IPS-18c (cell line): ENCODE data around the gene MAPK13.

Source experiments
- H3K4me3 ChIP-seq: 2 replicates; pipeline ENCODE4 v1.7.0; 2013; ENCODE audit warnings: low read depth, mild to moderate bottlenecking, low read length, moderate library complexity; ENCODE audit not compliant: insufficient read depth
- H3K9me3 ChIP-seq: one replicate; pipeline ENCODE4 v1.6.1; 2013; ENCODE audit warnings: mild to moderate bottlenecking, low read length, moderate library complexity; ENCODE audit not compliant: control insufficient read depth, insufficient read depth

Gene MAPK13

GRCh38 chr6:36133912-36134311 is 3.6 kb downstream of the MAPK13 start:
- Histone ChIP-seq H3K9me3 (no peaks in the 10 kb centered on the region), H3K4me3 (no peak overlapping the region)

GRCh38 chr6:36135053-36135731 is 4.9 kb downstream of the MAPK13 start:
- H3K4me3 ChIP-seq: no peak overlapping the region

GRCh38 chr6:36136034-36136433 is 5.7 kb downstream of the MAPK13 start:
- H3K4me3 ChIP-seq: no peak overlapping the region
- H3K9me3 ChIP-seq: no peaks in the 10 kb centered on the region

More at GRCh38 chr6:36135053-36135731, 4.9 kb downstream of the MAPK13 start:
- H3K9me3 ChIP-seq: no peaks in the 10 kb centered on the region

- Histone ChIP-seq H3K9me3 (no peaks in the 10 kb centered on the region), H3K4me3 (no peak overlapping the region)
Measured at GRCh38 chr6:36136551-36136950, 6.2 kb downstream of the MAPK13 start.

GRCh38 chr6:36138667-36139066 is 8.4 kb downstream of the MAPK13 start:
- Histone ChIP-seq H3K9me3 (no peaks in the 10 kb centered on the region), H3K4me3 (no peak overlapping the region)

- no peak overlapping the region for H3K4me3 ChIP-seq
- no peaks in the 10 kb centered on the region for H3K9me3 ChIP-seq
Measured at GRCh38 chr6:36139431-36139830, 9.1 kb downstream of the MAPK13 start.

- no peaks in the 10 kb centered on the region for H3K9me3 ChIP-seq
- H3K4me3 ChIP-seq: no peak overlapping the region
Measured at GRCh38 chr6:36139991-36140710, 9.8 kb downstream of the MAPK13 start.

- H3K9me3 ChIP-seq: no peaks in the 10 kb centered on the region
- H3K4me3 ChIP-seq: no peak overlapping the region
Measured at GRCh38 chr6:36141091-36141490, 10.8 kb downstream of the MAPK13 start.

- Histone ChIP-seq H3K4me3 (no peak overlapping the region), H3K9me3 (no peaks in the 10 kb centered on the region)
Measured at GRCh38 chr6:36141961-36142360, 11.6 kb downstream of the MAPK13 start.

- H3K4me3 ChIP-seq: no peak overlapping the region
- no peaks in the 10 kb centered on the region for H3K9me3 ChIP-seq
Measured at GRCh38 chr6:36142971-36143838, 12.9 kb downstream of the MAPK13 start.

GRCh38 chr6:36145495-36145894 is 15.2 kb downstream of the MAPK13 start:
- H3K9me3 ChIP-seq: no peaks in the 10 kb centered on the region
- H3K4me3 ChIP-seq: no peak overlapping the region

- H3K4me3 ChIP-seq: no peak overlapping the region
- H3K9me3 ChIP-seq: peaks cover 2% of the 10 kb centered on the region
Measured at GRCh38 chr6:36147294-36147693, 17.0 kb downstream of the MAPK13 start.

- H3K9me3 ChIP-seq: peaks cover 2% of the 10 kb centered on the region
- no peak overlapping the region for H3K4me3 ChIP-seq
Measured at GRCh38 chr6:36149476-36149875, 19.2 kb downstream of the MAPK13 start.

- no peak overlapping the region for H3K4me3 ChIP-seq
- H3K9me3 ChIP-seq: peaks cover 2% of the 10 kb centered on the region
Measured at GRCh38 chr6:36150283-36150682, 20.0 kb downstream of the MAPK13 start.

- peaks cover 2% of the 10 kb centered on the region for H3K9me3 ChIP-seq
- H3K4me3 ChIP-seq: no peak overlapping the region
Measured at GRCh38 chr6:36154286-36154685, 24.0 kb downstream of the MAPK13 start.

- Histone ChIP-seq H3K4me3 (no peak overlapping the region), H3K9me3 (peaks cover 2% of the 10 kb centered on the region)
Measured at GRCh38 chr6:36155662-36156061, 25.3 kb downstream of the MAPK13 start.

GRCh38 chr6:36160147-36160760 is 29.9 kb downstream of the MAPK13 start:
- Histone ChIP-seq H3K9me3 (no peaks in the 10 kb centered on the region), H3K4me3 (no peak overlapping the region)
